Astrocyte (in vitro differentiated cells and primary cell): ENCODE measurements around the gene CRTC1.

Experiments
- CTCF ChIP-seq: IDR thresholded peaks from 2 replicates; pipeline ENCODE4 v1.5.1; 2011; ENCODE audit warnings: low read depth, mild to moderate bottlenecking, inconsistent platforms, low read length, moderate library complexity; ENCODE audit not compliant: insufficient read depth
- EZH2 ChIP-seq: IDR thresholded peaks from 2 replicates; pipeline ENCODE4 v1.6.1; 2012; ENCODE audit warnings: mild to moderate bottlenecking, low read length, inconsistent platforms; ENCODE audit not compliant: insufficient read depth

- TF ChIP-seq EZH2 (no peak), CTCF (no peak)
Observed at GRCh38 chr19:18759995-18760426, 76.5 kb downstream of the CRTC1 start.
